Memory B cell (primary cell): Measurements from ENCODE around the gene NUP210.
A peak's percentile ranks its signal among the peaks of the same experiment; 100 is the strongest.

ENCODE experiments used
- ATAC-seq: fragments of 150-1000 bp; cut with Tn5 transposase; 2 replicates; pipeline ENCODE4 v1.10.0; 2021; ENCODE audit warnings: low read depth, mild to moderate bottlenecking, moderate library complexity
- DNase-seq, 2 donors: peaks; one replicate each; pipeline ENCODE4 v3.0.0; 2022; ENCODE audit warnings: low spot score in 2 of 2
- H3K27ac Mint-ChIP-seq: one replicate; pipeline ENCODE4 v1.8.0; 2022; ENCODE audit warnings: mild to moderate bottlenecking, moderate library complexity, mixed read lengths
- H3K27me3 Mint-ChIP-seq: one replicate; pipeline ENCODE4 v1.8.0; 2022; ENCODE audit warnings: mixed read lengths
- H3K36me3 Mint-ChIP-seq: one replicate; pipeline ENCODE4 v1.8.0; 2022; ENCODE audit warnings: mild to moderate bottlenecking, mixed read lengths
- H3K4me1 Mint-ChIP-seq: one replicate; pipeline ENCODE4 v1.8.0; 2022; ENCODE audit warnings: mixed read lengths
- H3K4me3 Mint-ChIP-seq: one replicate; pipeline ENCODE4 v1.8.0; 2022; ENCODE audit warnings: mild to moderate bottlenecking, moderate library complexity, mixed read lengths
- H3K9me3 Mint-ChIP-seq: one replicate; pipeline ENCODE4 v1.8.0; 2022; ENCODE audit warnings: mixed read lengths

The NUP210 gene

DNA sequence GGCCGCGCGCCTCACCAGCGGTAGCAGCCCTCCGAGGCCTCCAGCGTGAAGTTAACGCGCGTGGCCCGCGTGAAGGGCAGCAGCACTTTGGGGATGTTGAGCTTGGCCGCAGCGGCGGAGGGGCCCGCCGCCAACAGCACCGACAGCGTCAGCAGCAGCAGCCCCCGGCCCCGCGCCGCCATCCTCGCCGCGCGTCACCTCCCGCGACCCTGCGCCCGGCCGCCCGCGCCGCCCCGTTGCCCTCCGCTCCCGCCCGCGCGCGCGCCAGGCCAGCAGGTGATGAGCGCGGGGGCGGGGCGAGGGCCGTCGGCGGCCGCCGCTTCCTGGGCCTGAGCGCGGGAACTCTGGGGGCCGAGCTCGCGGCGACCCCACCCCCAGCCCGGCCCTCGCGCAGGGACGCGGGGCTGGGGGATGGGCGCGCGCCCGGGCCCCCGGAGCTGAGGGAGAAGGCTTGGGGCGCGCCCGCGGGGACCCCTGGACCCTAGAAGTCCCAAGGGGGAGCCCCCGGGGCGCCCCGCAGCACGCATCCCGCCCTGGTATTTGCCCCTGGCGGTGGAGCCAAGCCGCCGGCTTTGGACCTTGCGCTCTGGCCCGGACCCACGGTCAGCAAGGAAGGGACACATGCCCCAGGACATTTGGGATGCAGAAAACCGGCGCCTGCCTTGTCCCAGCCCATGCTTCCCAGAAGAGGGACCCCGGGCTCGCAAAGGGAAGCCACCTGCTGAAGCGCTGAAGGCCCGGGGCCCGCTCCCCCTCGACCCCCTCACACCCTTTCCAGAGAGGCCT lies at the start of gene NUP210:
Gene NUP210, minus strand, starts transcription at position 278 of the 786 bp plus-strand sequence. Its CDS starts 96 bp downstream, at position 182.
- Mint-ChIP-seq H3K9me3 (no peaks in the 10 kb centered on the region), H3K36me3 (peaks cover 3% of the 10 kb centered on the region), H3K4me3 (peak within 1 kb of the TSS; percentile 92), H3K4me1 (peaks cover 30% of the 10 kb centered on the region), H3K27ac (peak within 1 kb of the TSS; percentile 99), H3K27me3 (no peaks in the 10 kb centered on the region)
- peak; percentile 50 to 60 for DNase-seq
- ATAC-seq: peak; percentile 48

DNA sequence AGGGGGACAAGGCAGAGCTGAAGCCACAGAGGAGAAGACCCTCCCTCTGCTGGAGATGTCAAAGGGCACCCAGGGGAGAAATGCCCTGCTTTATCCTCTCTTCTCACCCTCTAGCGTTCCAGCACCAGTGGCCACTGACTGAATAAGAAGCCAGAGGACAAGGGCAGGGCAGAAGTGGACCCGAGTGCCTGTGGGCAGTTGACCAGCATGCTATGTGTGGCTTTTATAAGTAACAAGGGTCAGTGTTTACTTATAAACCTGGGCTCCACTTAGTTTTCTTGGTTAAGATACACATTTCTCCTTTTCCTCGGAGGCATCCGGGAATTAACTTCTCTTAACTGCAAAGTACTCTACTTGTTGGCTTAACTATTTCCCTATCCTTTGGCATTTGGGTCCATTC lies 46.7 kb upstream of the NUP210 start:
- Mint-ChIP-seq H3K4me1 (peaks cover 12% of the 10 kb centered on the region), H3K4me3 (no peak overlapping the region), H3K27me3 (peaks cover 15% of the 10 kb centered on the region), H3K9me3 (no peaks in the 10 kb centered on the region), H3K36me3 (no peaks in the 10 kb centered on the region), H3K27ac (no peak overlapping the region)
- ATAC-seq (no peak), DNase-seq (no peak)

DNA sequence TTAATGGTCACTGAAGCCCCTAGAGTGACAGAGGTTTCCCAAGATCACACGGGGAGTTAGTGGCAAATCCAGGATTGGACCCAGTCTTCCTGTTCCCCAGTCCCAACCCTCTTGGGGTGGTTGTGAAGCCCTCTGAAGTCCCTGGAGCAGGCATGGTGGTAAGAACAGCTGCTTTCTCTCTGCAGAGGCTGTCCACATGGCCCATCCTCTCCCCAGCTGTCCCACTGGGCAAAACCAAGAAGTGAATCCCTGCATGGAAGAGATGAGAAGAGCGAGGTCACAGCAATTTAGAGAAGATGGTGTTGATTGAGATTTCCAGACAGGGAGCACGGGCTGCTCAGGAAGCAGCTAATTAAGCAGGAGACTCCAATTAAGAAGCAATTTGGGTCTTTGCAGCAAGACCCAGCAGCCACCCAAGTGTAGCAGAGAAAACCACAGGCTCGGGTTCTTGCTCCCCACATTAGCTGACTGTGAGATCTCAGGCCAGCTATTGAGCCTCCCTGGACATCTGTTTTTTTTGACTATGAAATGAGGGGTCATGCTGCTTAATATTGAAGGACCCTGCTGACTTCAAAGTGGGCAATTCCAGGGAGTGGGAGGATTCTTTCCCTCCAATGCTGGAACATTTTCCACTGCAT lies 45.2 kb upstream of the NUP210 start:
- H3K4me1 Mint-ChIP-seq: peaks cover 9% of the 10 kb centered on the region
- no peaks in the 10 kb centered on the region for H3K9me3 Mint-ChIP-seq
- H3K4me3 Mint-ChIP-seq: no peak overlapping the region
- no peak for DNase-seq
- ATAC-seq: no peak
- peaks cover 3% of the 10 kb centered on the region for H3K36me3 Mint-ChIP-seq
- H3K27ac Mint-ChIP-seq: no peak overlapping the region
- peaks cover 13% of the 10 kb centered on the region for H3K27me3 Mint-ChIP-seq

DNA sequence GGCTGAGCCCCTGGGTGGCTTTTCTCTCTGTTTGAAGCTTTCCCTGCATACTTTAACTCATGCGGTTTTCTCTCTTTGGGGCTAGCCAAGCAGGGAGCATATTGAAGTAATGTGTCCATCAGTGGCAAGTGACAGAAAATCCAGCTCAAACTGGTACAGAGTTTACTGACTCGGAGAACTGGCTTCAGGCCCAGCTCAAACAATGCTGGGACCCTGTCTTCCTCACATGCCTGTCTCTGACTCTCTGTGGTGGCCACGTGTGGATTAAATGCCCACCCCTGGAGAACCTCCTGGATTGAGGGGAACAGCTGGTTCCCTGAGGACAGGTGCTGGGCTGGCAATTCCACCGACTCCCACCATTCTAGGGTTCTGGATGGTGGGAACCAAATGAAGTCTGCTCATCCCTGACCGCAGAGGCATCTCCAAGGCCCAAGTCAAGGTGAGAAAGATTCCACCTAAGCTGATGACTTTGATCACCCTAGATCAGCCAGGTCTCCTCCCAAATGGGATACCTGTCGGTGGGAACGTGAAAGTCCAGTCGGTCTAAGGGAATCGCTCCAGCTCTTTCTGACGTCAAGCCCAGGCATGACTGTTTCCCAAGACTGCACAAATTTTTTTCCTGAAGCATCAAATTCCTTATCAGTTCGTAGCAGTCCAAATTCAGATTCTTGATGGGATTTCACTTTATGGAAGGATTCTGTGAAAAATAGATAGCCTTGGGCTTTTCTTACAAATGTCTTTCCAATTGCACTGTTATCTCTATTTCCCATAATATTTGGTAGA lies 43.7 kb upstream of the NUP210 start:
- H3K36me3 Mint-ChIP-seq: peaks cover 3% of the 10 kb centered on the region

DNA sequence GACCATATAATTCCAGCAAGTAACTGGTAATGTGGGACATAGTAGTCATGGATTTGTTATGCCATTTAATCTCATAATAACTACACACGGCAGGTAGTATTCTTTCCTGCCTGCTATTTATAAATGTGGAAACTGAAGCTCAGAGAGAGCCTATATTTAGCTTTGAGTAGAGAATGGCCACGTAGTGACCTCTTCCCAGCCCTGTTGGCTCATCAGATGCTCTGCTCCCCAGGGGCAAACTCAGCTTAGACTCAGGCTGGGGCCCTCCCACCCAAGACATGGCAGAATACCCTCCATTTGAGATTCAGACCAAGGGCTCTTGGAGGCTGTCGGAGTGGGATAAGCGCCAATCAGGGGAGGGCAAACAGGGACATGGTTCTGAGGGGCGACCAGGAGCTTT lies 42.7 kb upstream of the NUP210 start:
- DNase-seq: no peak
- H3K27ac Mint-ChIP-seq: no peak overlapping the region
- H3K27me3 Mint-ChIP-seq: peaks cover 14% of the 10 kb centered on the region
- ATAC-seq: no peak
- peaks cover 4% of the 10 kb centered on the region for H3K4me1 Mint-ChIP-seq
- peaks cover 3% of the 10 kb centered on the region for H3K36me3 Mint-ChIP-seq
- H3K4me3 Mint-ChIP-seq: no peak overlapping the region
- no peaks in the 10 kb centered on the region for H3K9me3 Mint-ChIP-seq

More for the DNA sequence above, 43.7 kb upstream of the NUP210 start:
- no peak overlapping the region for H3K4me3 Mint-ChIP-seq
- peaks cover 17% of the 10 kb centered on the region for H3K27me3 Mint-ChIP-seq
- no peaks in the 10 kb centered on the region for H3K9me3 Mint-ChIP-seq
- ATAC-seq (no peak), DNase-seq (no peak)
- no peak overlapping the region for H3K27ac Mint-ChIP-seq
- peaks cover 7% of the 10 kb centered on the region for H3K4me1 Mint-ChIP-seq

DNA sequence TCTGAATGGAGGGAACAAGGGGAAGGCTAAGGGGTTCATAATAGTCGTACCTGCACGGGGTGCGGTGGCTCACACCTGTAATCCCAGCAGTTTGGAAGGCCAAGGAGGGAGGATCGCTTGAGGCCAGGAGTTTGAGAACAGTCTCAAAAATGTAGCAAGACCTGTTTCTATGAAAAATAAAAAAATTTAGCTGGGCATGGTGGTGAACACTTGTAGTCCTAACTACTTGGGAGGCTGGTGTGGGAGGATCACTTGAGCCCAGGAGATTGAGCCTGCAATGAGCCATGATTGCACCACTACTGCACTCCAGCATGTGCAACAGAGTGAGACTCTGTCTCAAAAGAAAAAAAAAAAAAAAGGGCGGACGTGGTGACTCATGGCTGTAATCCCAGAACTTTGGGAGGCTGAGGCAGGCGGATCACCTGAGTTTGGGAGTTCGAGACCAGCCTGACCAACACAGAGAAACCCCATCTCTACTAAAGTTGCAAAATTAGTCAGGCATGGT lies 42.1 kb upstream of the NUP210 start:
- Mint-ChIP-seq H3K27me3 (peaks cover 14% of the 10 kb centered on the region), H3K27ac (no peak overlapping the region), H3K4me1 (peaks cover 4% of the 10 kb centered on the region), H3K4me3 (no peak overlapping the region), H3K9me3 (no peaks in the 10 kb centered on the region), H3K36me3 (peaks cover 3% of the 10 kb centered on the region)
- no peak for DNase-seq
- ATAC-seq: no peak

DNA sequence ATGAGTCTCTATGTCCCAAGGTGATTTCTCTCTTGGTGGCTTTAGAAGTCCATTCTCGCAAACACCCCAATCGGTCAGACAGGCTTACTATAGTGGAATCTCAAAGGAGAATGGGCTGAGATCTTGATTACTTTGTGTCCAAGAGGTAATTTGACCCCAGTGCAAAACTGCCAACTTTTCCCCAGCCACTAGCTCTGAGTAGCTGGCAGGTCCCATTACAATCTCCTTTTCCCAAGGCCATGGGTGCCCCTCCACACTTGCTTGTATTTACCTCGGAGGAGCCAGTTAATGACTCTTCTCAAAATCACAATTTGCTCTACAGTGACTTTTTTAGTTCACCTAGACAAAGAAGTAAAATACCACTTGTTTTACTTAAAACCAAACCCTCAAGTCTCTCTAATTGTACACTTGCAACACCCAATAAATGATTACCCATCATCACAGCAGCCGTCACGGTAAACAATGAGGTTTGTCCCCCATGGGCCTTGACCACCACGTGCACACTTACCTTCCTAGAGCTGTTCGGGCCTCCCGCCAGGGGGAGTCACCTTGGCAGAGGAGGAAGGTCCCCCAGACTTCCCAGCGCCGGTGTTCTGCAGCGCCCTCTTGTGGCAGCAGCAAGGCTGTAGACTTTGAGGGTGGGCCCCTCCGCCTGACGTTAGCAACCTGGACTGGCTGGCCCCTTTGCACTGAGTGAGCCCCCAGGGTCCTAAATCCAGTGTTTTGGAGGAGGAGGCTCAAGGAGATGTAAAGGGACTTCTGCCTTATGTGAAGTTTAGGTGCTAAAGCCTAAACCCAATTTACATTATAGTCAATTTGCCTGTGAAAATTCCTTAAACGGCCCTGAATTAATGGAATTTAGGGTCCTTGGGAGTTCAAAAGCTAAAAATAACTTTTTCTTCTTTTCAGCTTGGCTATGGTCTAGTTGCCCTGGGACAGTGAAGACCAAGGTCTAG lies 41.3 kb upstream of the NUP210 start:
- no peak overlapping the region for H3K27ac Mint-ChIP-seq
- H3K9me3 Mint-ChIP-seq: no peaks in the 10 kb centered on the region
- peaks cover 3% of the 10 kb centered on the region for H3K36me3 Mint-ChIP-seq
- peaks cover 13% of the 10 kb centered on the region for H3K27me3 Mint-ChIP-seq
- H3K4me3 Mint-ChIP-seq: no peak overlapping the region
- peak; percentile 74 to 76 for DNase-seq
- H3K4me1 Mint-ChIP-seq: peaks cover 4% of the 10 kb centered on the region
- peak; percentile 98 for ATAC-seq

DNA sequence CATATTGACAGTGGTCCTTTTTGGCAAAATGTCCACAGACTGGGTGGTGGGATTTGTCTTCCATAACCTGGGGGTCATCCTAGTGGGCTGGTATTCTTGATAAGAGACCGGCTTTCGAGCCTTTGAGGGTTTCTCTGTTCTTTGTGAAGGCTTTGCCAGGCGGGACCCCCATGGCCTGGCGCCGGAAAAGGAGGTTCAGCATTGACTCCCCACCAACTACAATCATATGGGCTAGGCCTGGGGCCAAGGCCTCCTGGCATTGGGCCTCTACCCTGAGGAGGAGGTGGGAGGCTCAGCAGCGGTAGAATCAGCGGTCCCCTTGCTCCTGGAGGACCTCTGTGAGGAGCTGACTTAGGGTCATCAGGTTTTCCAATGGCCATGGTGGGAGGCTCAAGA lies 40.2 kb upstream of the NUP210 start:
- no peak for DNase-seq
- peaks cover 4% of the 10 kb centered on the region for H3K4me1 Mint-ChIP-seq
- peaks cover 12% of the 10 kb centered on the region for H3K27me3 Mint-ChIP-seq
- H3K36me3 Mint-ChIP-seq: peaks cover 3% of the 10 kb centered on the region
- H3K9me3 Mint-ChIP-seq: no peaks in the 10 kb centered on the region
- ATAC-seq: no peak
- no peak overlapping the region for H3K4me3 Mint-ChIP-seq
- no peak overlapping the region for H3K27ac Mint-ChIP-seq

DNA sequence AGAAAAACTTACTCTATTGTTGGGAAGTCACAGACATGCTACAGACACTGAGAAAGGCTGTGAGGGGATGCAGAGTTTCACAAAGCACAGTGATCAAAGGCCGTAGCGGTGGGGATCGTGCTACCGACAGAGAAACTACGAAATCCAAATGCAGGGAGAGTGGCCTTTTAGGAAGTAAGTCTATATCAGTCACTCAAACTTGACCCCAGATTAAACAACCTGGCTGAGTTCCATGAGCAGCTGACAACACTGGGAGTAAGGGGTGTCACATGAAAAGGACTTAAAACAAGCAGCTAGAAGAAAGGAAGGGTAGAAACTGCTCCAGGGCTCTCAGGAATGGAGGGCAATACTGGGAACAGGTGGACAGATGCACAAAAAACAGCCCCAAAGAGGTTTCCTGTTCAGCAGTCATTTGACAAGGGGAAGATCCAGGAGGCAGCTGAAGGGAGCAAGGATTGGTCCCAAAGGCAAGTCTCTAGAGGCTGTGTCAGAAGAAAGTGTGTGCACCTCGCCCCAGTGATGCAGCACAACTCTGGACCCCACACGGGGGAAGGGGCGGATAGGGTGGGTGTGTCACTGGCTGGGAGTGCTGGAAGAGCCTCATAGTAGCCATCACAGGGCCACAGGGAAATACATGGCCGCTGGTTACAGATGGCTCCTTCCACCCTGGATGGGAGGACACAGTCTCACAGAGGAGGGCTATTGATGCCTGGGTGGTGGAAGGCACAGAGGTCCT lies 39.7 kb upstream of the NUP210 start:
- Mint-ChIP-seq H3K9me3 (no peaks in the 10 kb centered on the region), H3K27ac (no peak overlapping the region), H3K27me3 (peaks cover 12% of the 10 kb centered on the region), H3K36me3 (peaks cover 3% of the 10 kb centered on the region), H3K4me1 (peaks cover 4% of the 10 kb centered on the region), H3K4me3 (no peak overlapping the region)
- no peak for ATAC-seq
- no peak for DNase-seq

DNA sequence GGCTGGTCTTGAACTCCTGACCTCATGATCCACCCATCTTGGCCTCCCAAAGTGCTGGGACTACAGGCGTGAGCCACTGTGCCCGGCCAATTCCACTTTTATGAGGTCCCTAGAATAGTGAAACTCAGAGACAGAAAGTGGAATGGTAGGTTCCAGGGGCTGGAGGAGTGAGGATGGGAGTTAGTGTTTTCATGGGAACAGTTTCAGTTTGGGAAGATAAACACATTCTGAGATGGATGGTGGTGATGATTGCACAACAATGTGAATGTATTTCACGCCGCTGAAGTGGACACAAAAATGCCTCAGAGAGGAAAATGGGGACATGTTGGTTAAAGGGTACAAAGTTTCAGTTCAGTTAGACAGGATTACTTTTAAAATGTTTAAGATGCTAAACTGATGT lies 37.5 kb upstream of the NUP210 start:
- H3K27me3 Mint-ChIP-seq: peaks cover 9% of the 10 kb centered on the region
- H3K36me3 Mint-ChIP-seq: peaks cover 3% of the 10 kb centered on the region
- no peak overlapping the region for H3K27ac Mint-ChIP-seq
- ATAC-seq (no peak), DNase-seq (no peak)
- H3K4me3 Mint-ChIP-seq: no peak overlapping the region
- H3K9me3 Mint-ChIP-seq: no peaks in the 10 kb centered on the region
- H3K4me1 Mint-ChIP-seq: peaks cover 4% of the 10 kb centered on the region

DNA sequence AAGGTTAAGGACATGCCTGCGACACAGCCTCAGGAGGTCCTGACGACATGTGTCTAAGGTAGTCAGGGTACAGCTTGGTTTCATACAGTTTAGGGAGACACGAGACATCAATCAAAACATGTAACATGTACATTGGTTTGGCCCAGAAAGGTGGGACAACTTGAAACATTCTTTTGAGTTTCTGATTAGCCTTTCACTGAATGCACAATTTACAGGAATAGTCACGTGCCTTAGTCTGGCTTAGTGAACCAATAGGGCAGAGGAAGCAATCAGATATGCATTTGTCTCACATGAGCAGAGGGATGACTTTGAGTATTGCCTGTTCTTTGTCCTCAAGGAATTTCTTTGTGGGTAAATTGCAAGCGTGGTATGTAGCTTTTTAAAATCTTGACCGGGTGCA lies 35.5 kb upstream of the NUP210 start:
- no peaks in the 10 kb centered on the region for H3K36me3 Mint-ChIP-seq
- no peak overlapping the region for H3K4me3 Mint-ChIP-seq
- ATAC-seq: no peak
- H3K27me3 Mint-ChIP-seq: peaks cover 5% of the 10 kb centered on the region
- DNase-seq: no peak
- peaks cover 3% of the 10 kb centered on the region for H3K4me1 Mint-ChIP-seq
- no peaks in the 10 kb centered on the region for H3K9me3 Mint-ChIP-seq
- no peak overlapping the region for H3K27ac Mint-ChIP-seq

DNA sequence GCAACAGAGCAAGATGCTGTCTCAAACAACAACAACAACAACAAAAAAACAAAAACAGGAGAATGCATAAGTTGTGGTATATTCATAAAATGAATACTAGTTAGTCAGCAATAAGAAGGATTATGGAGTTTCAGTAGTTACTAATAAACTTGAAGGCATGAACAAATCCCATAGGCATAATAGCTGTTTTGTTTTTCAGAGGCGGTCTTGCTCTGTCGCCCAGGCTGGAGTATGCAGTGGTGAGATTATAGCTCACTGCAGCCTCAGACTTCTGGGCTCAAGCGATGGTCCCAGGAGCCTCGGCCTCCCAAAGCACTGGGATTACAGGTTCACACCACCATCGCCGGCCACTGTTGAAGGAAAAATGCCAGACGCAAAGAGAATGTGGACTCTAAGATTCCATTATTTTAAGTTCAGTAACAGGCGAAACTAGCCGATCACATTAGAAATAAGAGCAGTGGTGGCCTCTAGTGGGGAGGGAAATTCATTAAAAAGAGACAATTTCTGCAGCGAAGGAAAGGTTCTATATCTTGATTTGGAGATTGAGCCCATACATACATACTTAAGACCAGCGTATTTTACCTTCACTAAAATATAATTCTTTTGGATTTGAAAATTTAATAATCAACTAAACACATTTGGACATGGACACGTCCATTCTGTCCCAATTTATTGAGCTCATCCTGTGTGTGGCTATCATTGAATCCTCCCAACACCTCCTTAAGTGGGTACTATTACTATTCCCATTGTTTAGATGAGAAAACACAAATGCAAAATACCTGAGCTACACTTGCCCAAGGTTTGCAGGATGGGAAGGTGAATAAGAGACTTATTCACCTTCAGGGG lies 32.6 kb upstream of the NUP210 start:
- Mint-ChIP-seq H3K27ac (peak overlapping the region; percentile 51), H3K9me3 (no peaks in the 10 kb centered on the region), H3K4me3 (peak overlapping the region; percentile 90), H3K4me1 (peaks cover 3% of the 10 kb centered on the region), H3K36me3 (no peaks in the 10 kb centered on the region), H3K27me3 (no peaks in the 10 kb centered on the region)
- DNase-seq (peak; percentile 44 to 51), ATAC-seq (peak; percentile 18)
